ENCODE measurements around the gene LRRC8E.

- TF ChIP-seq CTCF (IDR thresholded peaks at IDR 0.05) (no peak), POLR2A (IDR thresholded peaks at IDR 0.05) (no peak)
Observed at GRCh38 chr19:7871437-7872305, 16.6 kb upstream of the LRRC8E start.
